GM21528 (cell line): ENCODE data around the gene TRPV4.

ENCODE experiments used
- ATAC-seq: cut with Tn5 transposase; IDR thresholded peaks from one replicate; pipeline ENCODE4 v1.9.1; 2021; ENCODE audit warnings: mild to moderate bottlenecking, moderate library complexity; ENCODE audit not compliant: unreplicated experiment, low FRiP score

The TRPV4 gene

GRCh38 chr12:109830267-109830666, 2.9 kb downstream of the TRPV4 start:
- no peak for ATAC-seq

GRCh38 chr12:109829667-109830066, 3.5 kb downstream of the TRPV4 start:
- no peak for ATAC-seq

- no peak for ATAC-seq
Measured at GRCh38 chr12:109828754-109829511, 4.3 kb downstream of the TRPV4 start.

GRCh38 chr12:109827566-109828550, 5.3 kb downstream of the TRPV4 start:
- no peak for ATAC-seq

- ATAC-seq = no peak
Measured at GRCh38 chr12:109827080-109827479, 6.1 kb downstream of the TRPV4 start.

- ATAC-seq = no peak
Measured at GRCh38 chr12:109824731-109825130, 8.5 kb downstream of the TRPV4 start.

- no peak for ATAC-seq
Measured at GRCh38 chr12:109822951-109823411, 10.2 kb downstream of the TRPV4 start.

GRCh38 chr12:109822416-109822815, 10.8 kb downstream of the TRPV4 start:
- no peak for ATAC-seq

- ATAC-seq = no peak
Measured at GRCh38 chr12:109821968-109822367, 11.2 kb downstream of the TRPV4 start.

- no peak for ATAC-seq
Measured at GRCh38 chr12:109820816-109821381, 12.3 kb downstream of the TRPV4 start.

GRCh38 chr12:109818905-109819500, 14.2 kb downstream of the TRPV4 start:
- no peak for ATAC-seq

- ATAC-seq = no peak
Measured at GRCh38 chr12:109818253-109818652, 14.9 kb downstream of the TRPV4 start.

- no peak for ATAC-seq
Measured at GRCh38 chr12:109817627-109818231, 15.5 kb downstream of the TRPV4 start.

- ATAC-seq = no peak
Measured at GRCh38 chr12:109816870-109817269, 16.3 kb downstream of the TRPV4 start.

- no peak for ATAC-seq
Measured at GRCh38 chr12:109815757-109816617, 17.2 kb downstream of the TRPV4 start.

- ATAC-seq = no peak
Measured at GRCh38 chr12:109815225-109815624, 18.0 kb downstream of the TRPV4 start.

- no peak for ATAC-seq
Measured at GRCh38 chr12:109814600-109815150, 18.5 kb downstream of the TRPV4 start.

- ATAC-seq = no peak
Measured at GRCh38 chr12:109813810-109814416, 19.3 kb downstream of the TRPV4 start.

GRCh38 chr12:109811624-109811995, 21.6 kb downstream of the TRPV4 start:
- ATAC-seq = no peak
